ENCODE data around the gene ITGB8. TPM values are rescaled to one million over a fixed set of nuclear protein-coding genes. Genes with fewer than 3 reads are reported as not detected.
"Not testable (repeated sequence)": the region's sequence is repeated elsewhere in the genome, so short reads cannot be mapped to it uniquely, and the experiment has no call there.

Gene ITGB8
- total RNA-seq, 3 donors from 2014 or later: 0.10 to 0.19 (median 0.11) TPM

GRCh38 chr7:20359341-20359963 is 28.8 kb downstream of the ITGB8 start:
- ATAC-seq: no peak
- Mint-ChIP-seq H3K9me3 (peaks cover 3% of the 10 kb centered on the region), H3K27me3 (ENCODE audit: low read depth) (peaks cover 3% of the 10 kb centered on the region)

GRCh38 chr7:20362574-20363253 is 32.0 kb downstream of the ITGB8 start:
- DNase-seq: no peak
- Mint-ChIP-seq H3K4me1 (ENCODE audit: low read depth) (no peaks in the 10 kb centered on the region), H3K9me3 (peaks cover 3% of the 10 kb centered on the region), H3K4me3 (no peak overlapping the region), H3K36me3 (ENCODE audit: insufficient read depth) (no peaks in the 10 kb centered on the region), H3K27me3 (ENCODE audit: low read depth) (peaks cover 3% of the 10 kb centered on the region)
- ATAC-seq: no peak

More at GRCh38 chr7:20359341-20359963, 28.8 kb downstream of the ITGB8 start:
- DNase-seq: no peak
- Mint-ChIP-seq H3K36me3 (ENCODE audit: insufficient read depth) (no peaks in the 10 kb centered on the region), H3K4me3 (no peak overlapping the region), H3K4me1 (ENCODE audit: low read depth) (no peaks in the 10 kb centered on the region)

- Mint-ChIP-seq H3K9me3 (no peaks in the 10 kb centered on the region), H3K36me3 (ENCODE audit: insufficient read depth) (no peaks in the 10 kb centered on the region), H3K4me1 (ENCODE audit: low read depth) (no peaks in the 10 kb centered on the region), H3K27me3 (ENCODE audit: low read depth) (no peaks in the 10 kb centered on the region), H3K4me3 (no peak overlapping the region)
- ATAC-seq (no peak), DNase-seq (no peak)
Measured at GRCh38 chr7:20364571-20365196, 34.0 kb downstream of the ITGB8 start.

GRCh38 chr7:20365486-20365885 is 34.8 kb downstream of the ITGB8 start:
- Mint-ChIP-seq H3K36me3 (ENCODE audit: insufficient read depth) (no peaks in the 10 kb centered on the region), H3K4me3 (no peak overlapping the region), H3K27me3 (ENCODE audit: low read depth) (no peaks in the 10 kb centered on the region), H3K4me1 (ENCODE audit: low read depth) (no peaks in the 10 kb centered on the region), H3K9me3 (no peaks in the 10 kb centered on the region)
- ATAC-seq (no peak), DNase-seq (no peak)

- no peaks in the 10 kb centered on the region for H3K36me3 Mint-ChIP-seq (ENCODE audit: insufficient read depth)
- peaks cover 5% of the 10 kb centered on the region for H3K9me3 Mint-ChIP-seq
- no peaks in the 10 kb centered on the region for H3K4me1 Mint-ChIP-seq (ENCODE audit: low read depth)
- no peaks in the 10 kb centered on the region for H3K27me3 Mint-ChIP-seq (ENCODE audit: low read depth)
- ATAC-seq: no peak
- no peak overlapping the region for H3K4me3 Mint-ChIP-seq
- no peak for DNase-seq
Measured at GRCh38 chr7:20374399-20374798, 43.7 kb downstream of the ITGB8 start.

GRCh38 chr7:20376796-20377195 is 46.1 kb downstream of the ITGB8 start:
- Mint-ChIP-seq H3K36me3 (ENCODE audit: insufficient read depth) (no peaks in the 10 kb centered on the region), H3K27me3 (ENCODE audit: low read depth) (no peaks in the 10 kb centered on the region), H3K9me3 (peaks cover 5% of the 10 kb centered on the region), H3K4me1 (ENCODE audit: low read depth) (no peaks in the 10 kb centered on the region), H3K4me3 (no peak overlapping the region)
- DNase-seq: no peak
- ATAC-seq: no peak

- Mint-ChIP-seq H3K4me3 (no peak overlapping the region), H3K36me3 (ENCODE audit: insufficient read depth) (no peaks in the 10 kb centered on the region), H3K27me3 (ENCODE audit: low read depth) (no peaks in the 10 kb centered on the region), H3K4me1 (ENCODE audit: low read depth) (no peaks in the 10 kb centered on the region), H3K9me3 (no peaks in the 10 kb centered on the region)
- no peak for ATAC-seq
- DNase-seq: no peak
Measured at GRCh38 chr7:20381406-20382034, 50.8 kb downstream of the ITGB8 start.

- H3K27me3 Mint-ChIP-seq (ENCODE audit: low read depth): no peaks in the 10 kb centered on the region
- H3K36me3 Mint-ChIP-seq (ENCODE audit: insufficient read depth): no peaks in the 10 kb centered on the region
- H3K9me3 Mint-ChIP-seq: no peaks in the 10 kb centered on the region
Measured at GRCh38 chr7:20383351-20383750, 52.7 kb downstream of the ITGB8 start.

GRCh38 chr7:20385126-20385525 is 54.4 kb downstream of the ITGB8 start:
- no peak overlapping the region for H3K4me3 Mint-ChIP-seq
- no peaks in the 10 kb centered on the region for H3K36me3 Mint-ChIP-seq (ENCODE audit: insufficient read depth)
- no peaks in the 10 kb centered on the region for H3K4me1 Mint-ChIP-seq (ENCODE audit: low read depth)
- DNase-seq: no peak
- no peaks in the 10 kb centered on the region for H3K9me3 Mint-ChIP-seq
- no peak for ATAC-seq
- no peaks in the 10 kb centered on the region for H3K27me3 Mint-ChIP-seq (ENCODE audit: low read depth)

More at GRCh38 chr7:20383351-20383750, 52.7 kb downstream of the ITGB8 start:
- no peaks in the 10 kb centered on the region for H3K4me1 Mint-ChIP-seq (ENCODE audit: low read depth)
- DNase-seq (no peak), ATAC-seq (no peak)
- no peak overlapping the region for H3K4me3 Mint-ChIP-seq

- no peak overlapping the region for H3K4me3 Mint-ChIP-seq
- H3K36me3 Mint-ChIP-seq (ENCODE audit: insufficient read depth): no peaks in the 10 kb centered on the region
- no peaks in the 10 kb centered on the region for H3K27me3 Mint-ChIP-seq (ENCODE audit: low read depth)
- no peak for ATAC-seq
- no peaks in the 10 kb centered on the region for H3K4me1 Mint-ChIP-seq (ENCODE audit: low read depth)
- no peaks in the 10 kb centered on the region for H3K9me3 Mint-ChIP-seq
- DNase-seq: no peak
Measured at GRCh38 chr7:20388084-20388483, 57.4 kb downstream of the ITGB8 start.

- H3K4me3 Mint-ChIP-seq; H3K4me1 Mint-ChIP-seq (ENCODE audit: low read depth); ATAC-seq; H3K9me3 Mint-ChIP-seq; H3K36me3 Mint-ChIP-seq (ENCODE audit: insufficient read depth); H3K27me3 Mint-ChIP-seq (ENCODE audit: low read depth); DNase-seq: not testable (repeated sequence)
Measured at GRCh38 chr7:20389192-20389591, 58.5 kb downstream of the ITGB8 start.

- H3K9me3 Mint-ChIP-seq: no peaks in the 10 kb centered on the region
- H3K4me3 Mint-ChIP-seq: no peak overlapping the region
- DNase-seq: no peak
- H3K36me3 Mint-ChIP-seq (ENCODE audit: insufficient read depth): no peaks in the 10 kb centered on the region
- H3K27me3 Mint-ChIP-seq (ENCODE audit: low read depth): no peaks in the 10 kb centered on the region
- H3K4me1 Mint-ChIP-seq (ENCODE audit: low read depth): no peaks in the 10 kb centered on the region
- ATAC-seq: no peak
Measured at GRCh38 chr7:20393021-20393610, 62.4 kb downstream of the ITGB8 start.

GRCh38 chr7:20393616-20394015 is 62.9 kb downstream of the ITGB8 start:
- ATAC-seq (no peak), DNase-seq (no peak)
- no peak overlapping the region for H3K4me3 Mint-ChIP-seq
- H3K36me3 Mint-ChIP-seq (ENCODE audit: insufficient read depth): no peaks in the 10 kb centered on the region
- H3K9me3 Mint-ChIP-seq: no peaks in the 10 kb centered on the region
- H3K4me1 Mint-ChIP-seq (ENCODE audit: low read depth): no peaks in the 10 kb centered on the region
- H3K27me3 Mint-ChIP-seq (ENCODE audit: low read depth): no peaks in the 10 kb centered on the region

GRCh38 chr7:20394284-20394683 is 63.6 kb downstream of the ITGB8 start:
- H3K9me3 Mint-ChIP-seq: no peaks in the 10 kb centered on the region

More at GRCh38 chr7:20394284-20394683, 63.6 kb downstream of the ITGB8 start:
- Mint-ChIP-seq H3K4me1 (ENCODE audit: low read depth) (no peaks in the 10 kb centered on the region), H3K36me3 (ENCODE audit: insufficient read depth) (no peaks in the 10 kb centered on the region), H3K4me3 (no peak overlapping the region), H3K27me3 (ENCODE audit: low read depth) (no peaks in the 10 kb centered on the region)
- ATAC-seq (no peak), DNase-seq (no peak)
